Activated CD8-positive, alpha-beta T cell treated with anti-CD3 and anti-CD28 coated beads for 36 hours (primary cell): ENCODE measurements around the gene MRPL20. TPM values are rescaled to one million over a fixed set of nuclear protein-coding genes. Genes with fewer than 3 reads are reported as not detected.

Source experiments
- ATAC-seq: fragments of 200-7000 bp; cut with Tn5 transposase; one replicate; pipeline ENCODE4 v1.10.0; 2021; ENCODE audit warnings: mild to moderate bottlenecking, moderate library complexity
- CTCF ChIA-PET: fragments of 350-600 bp; sonication (Branson Sonifier 250); formaldehyde crosslinking; loops from one replicate; lab custom pipeline; 2021; ENCODE audit warnings: antibody characterized with exemption; lab: Charles Lee
- POLR2A ChIA-PET: fragments of 350-600 bp; sonication (Branson Sonifier 250); formaldehyde crosslinking; loops from one replicate; lab custom pipeline; 2021; ENCODE audit warnings: antibody characterized with exemption; lab: Charles Lee
- DNase-seq: peaks from one replicate; pipeline ENCODE4 v3.0.0-alpha.2; 2020
- H3K27ac Mint-ChIP-seq: one replicate; pipeline ENCODE4 v1.8.0; 2021; ENCODE audit warnings: mild to moderate bottlenecking, mixed read lengths
- H3K27me3 Mint-ChIP-seq: one replicate; pipeline ENCODE4 v1.8.0; 2021; ENCODE audit warnings: mixed read lengths
- H3K36me3 Mint-ChIP-seq: one replicate; pipeline ENCODE4 v1.8.0; 2021; ENCODE audit warnings: low read depth, mixed read lengths
- H3K4me1 Mint-ChIP-seq: one replicate; pipeline ENCODE4 v1.8.0; 2021; ENCODE audit warnings: low read depth, mixed read lengths
- H3K4me3 Mint-ChIP-seq: one replicate; pipeline ENCODE4 v1.8.0; 2021; ENCODE audit warnings: mild to moderate bottlenecking, moderate library complexity, mixed read lengths
- H3K9me3 Mint-ChIP-seq: one replicate; pipeline ENCODE4 v1.8.0; 2021; ENCODE audit warnings: mixed read lengths
- CTCF ChIP-seq: fragments of 200-600 bp; IDR thresholded peaks from one replicate; pipeline ENCODE4 v1.8.0; 2022; ENCODE audit warnings: antibody characterized with exemption, mild to moderate bottlenecking
- intact Hi-C: fragments of 100-400 bp; cut with micrococcal nuclease; formaldehyde crosslinking; loops from one replicate; pipeline ENCODE4 v1.10.0; 2022
- total RNA-seq, 2 experiments: library from RNA; stranded (reverse); gene quantifications; one replicate each; pipeline ENCODE4 v1.2.3, GENCODE V29; 2021

Gene MRPL20
- total RNA-seq, 2 experiments from 2014 or later: 127 to 129 TPM

- no peak for DNase-seq
Observed at GRCh38 chr1:1394116-1394515, 13.0 kb downstream of the MRPL20 start.

GRCh38 chr1:1393428-1393827 is 13.7 kb downstream of the MRPL20 start:
- ATAC-seq (no peak), DNase-seq (no peak)
- ChIA-PET POLR2A (interaction anchor here (0.5 kb wide), 1 partner anchor 656 kb away, joined by 3 read pairs; no protein-coding TSS in a partner anchor), CTCF (no interaction called here)
- H3K36me3 Mint-ChIP-seq: peaks cover 70% of the 10 kb centered on the region
- no peak for TF ChIP-seq CTCF
- no peak overlapping the region for H3K4me3 Mint-ChIP-seq
- intact Hi-C loops: no loop called here
- peaks cover 26% of the 10 kb centered on the region for H3K4me1 Mint-ChIP-seq
- H3K27me3 Mint-ChIP-seq: no peaks in the 10 kb centered on the region
- H3K27ac Mint-ChIP-seq: no peak overlapping the region
- H3K9me3 Mint-ChIP-seq: no peaks in the 10 kb centered on the region

More at GRCh38 chr1:1394116-1394515, 13.0 kb downstream of the MRPL20 start:
- H3K9me3 Mint-ChIP-seq: no peaks in the 10 kb centered on the region
- peaks cover 66% of the 10 kb centered on the region for H3K36me3 Mint-ChIP-seq
- no peak for TF ChIP-seq CTCF
- peaks cover 26% of the 10 kb centered on the region for H3K4me1 Mint-ChIP-seq
- no peak overlapping the region for H3K4me3 Mint-ChIP-seq
- no peak overlapping the region for H3K27ac Mint-ChIP-seq
- ATAC-seq: no peak
- no peaks in the 10 kb centered on the region for H3K27me3 Mint-ChIP-seq
- CTCF ChIA-PET: no interaction called here
- intact Hi-C loops: no loop called here
- POLR2A ChIA-PET: interaction anchor here (1.3 kb wide), 1 partner anchor 13 kb away, joined by 3 read pairs; no protein-coding TSS in a partner anchor

- no peaks in the 10 kb centered on the region for H3K27me3 Mint-ChIP-seq
- no peak for TF ChIP-seq CTCF
- ChIA-PET POLR2A (interaction anchor here (0.5 to 2.0 kb wide), 2 partner anchors 8 to 656 kb away, joined by 3 to 4 read pairs; no protein-coding TSS in a partner anchor), CTCF (no interaction called here)
- intact Hi-C loops: no loop called here
- no peaks in the 10 kb centered on the region for H3K9me3 Mint-ChIP-seq
- peaks cover 24% of the 10 kb centered on the region for H3K4me1 Mint-ChIP-seq
- no peak for DNase-seq
- no peak overlapping the region for H3K4me3 Mint-ChIP-seq
- ATAC-seq: no peak
- H3K36me3 Mint-ChIP-seq: peaks cover 70% of the 10 kb centered on the region
- H3K27ac Mint-ChIP-seq: no peak overlapping the region
Observed at GRCh38 chr1:1393014-1393413, 14.1 kb downstream of the MRPL20 start.

GRCh38 chr1:1391225-1391624 is 15.9 kb downstream of the MRPL20 start:
- H3K4me3 Mint-ChIP-seq: no peak overlapping the region
- no peak for ATAC-seq
- no peak for TF ChIP-seq CTCF
- ChIA-PET CTCF (interaction anchor here (1.2 to 1.5 kb wide), 2 partner anchors 11 to 19 kb away, joined by 3 to 5 read pairs; no protein-coding TSS in a partner anchor), POLR2A (interaction anchor here (0.6 to 2.5 kb wide), 4 partner anchors 10 to 140 kb away, joined by 4 to 7 read pairs (median 4); partner anchors contain the start of gene MRPL20)
- intact Hi-C loops: no loop called here
- peaks cover 17% of the 10 kb centered on the region for H3K4me1 Mint-ChIP-seq
- H3K9me3 Mint-ChIP-seq: no peaks in the 10 kb centered on the region
- no peaks in the 10 kb centered on the region for H3K27me3 Mint-ChIP-seq
- no peak for DNase-seq
- no peak overlapping the region for H3K27ac Mint-ChIP-seq
- peaks cover 79% of the 10 kb centered on the region for H3K36me3 Mint-ChIP-seq

GRCh38 chr1:1390675-1391074 is 16.4 kb downstream of the MRPL20 start:
- TF ChIP-seq CTCF: no peak
- ChIA-PET POLR2A (interaction anchor here (0.6 to 5.3 kb wide), 3 partner anchors 9 to 485 kb away, joined by 3 to 48 read pairs (median 7); partner anchors contain the start of genes CCNL2 and MRPL20), CTCF (interaction anchor here (1.2 to 1.5 kb wide), 2 partner anchors 12 to 19 kb away, joined by 3 to 5 read pairs; no protein-coding TSS in a partner anchor)
- intact Hi-C loops: no loop called here
- Mint-ChIP-seq H3K27ac (no peak overlapping the region), H3K27me3 (no peaks in the 10 kb centered on the region), H3K36me3 (peaks cover 82% of the 10 kb centered on the region), H3K4me1 (peaks cover 17% of the 10 kb centered on the region), H3K9me3 (no peaks in the 10 kb centered on the region), H3K4me3 (no peak overlapping the region)
- DNase-seq: no peak
- no peak for ATAC-seq
